GM23338 (cell line): ENCODE results near the gene PPFIA4. TPM values are rescaled to one million over a fixed set of nuclear protein-coding genes. Genes with fewer than 3 reads are reported as not detected.

ENCODE experiments used
- ATAC-seq: fragments of 200-7000 bp; cut with Tn5 transposase; 3 replicates; pipeline ENCODE4 v1.9.1; 2020
- DNase-seq: peaks from one replicate; pipeline ENCODE4 v3.0.0-alpha.2; 2015; ENCODE audit warnings: low spot score
- H2AFZ ChIP-seq: fragments of 200-600 bp; sonication (generic); 2 replicates; pipeline ENCODE4 v1.8.0; 2016; ENCODE audit warnings: antibody characterized with exemption, mild to moderate bottlenecking, moderate library complexity
- H3F3A ChIP-seq: fragments of 200-600 bp; sonication (generic); replicated peaks from 2 replicates; pipeline ENCODE4 v1.8.0; 2017; ENCODE audit warnings: antibody characterized with exemption, mixed run types, low read depth
- H3K27ac ChIP-seq: fragments of 200-600 bp; sonication (generic); 2 replicates; pipeline ENCODE4 v1.6.1; 2016; ENCODE audit warnings: low read depth
- H3K27me3 ChIP-seq: fragments of 200-600 bp; sonication (generic); 2 replicates; pipeline ENCODE4 v1.8.0; 2016; ENCODE audit warnings: mild to moderate bottlenecking, mixed run types, moderate library complexity; ENCODE audit not compliant: insufficient read depth
- H3K36me3 ChIP-seq: fragments of 200-600 bp; sonication (generic); 2 replicates; pipeline ENCODE4 v1.8.0; 2016; ENCODE audit warnings: mild to moderate bottlenecking; ENCODE audit not compliant: insufficient read depth
- H3K4me1 ChIP-seq: fragments of 200-600 bp; sonication (generic); 2 replicates; pipeline ENCODE4 v1.8.0; 2016; ENCODE audit warnings: mild to moderate bottlenecking, moderate library complexity; ENCODE audit not compliant: insufficient read depth
- H3K4me2 ChIP-seq: fragments of 200-600 bp; sonication (generic); 2 replicates; pipeline ENCODE4 v1.7.1; 2017; ENCODE audit warnings: mixed run types
- H3K4me3 ChIP-seq: fragments of 200-600 bp; sonication (generic); 2 replicates; pipeline ENCODE4 v1.6.1; 2016; ENCODE audit warnings: mixed run types
- H3K79me2 ChIP-seq: fragments of 200-600 bp; sonication (generic); replicated peaks from 2 replicates; pipeline ENCODE4 v1.8.0; 2017; ENCODE audit warnings: mild to moderate bottlenecking; ENCODE audit not compliant: insufficient read depth
- H3K9me2 ChIP-seq: fragments of 200-600 bp; sonication (generic); 2 replicates; pipeline ENCODE4 v1.8.0; 2017; ENCODE audit not compliant: insufficient read depth
- H4K20me1 ChIP-seq: fragments of 200-600 bp; sonication (generic); replicated peaks from 2 replicates; pipeline ENCODE4 v1.8.0; 2017; ENCODE audit warnings: mild to moderate bottlenecking; ENCODE audit not compliant: insufficient read depth
- H3K27ac Mint-ChIP-seq: 2 replicates; pipeline ENCODE4 v1.8.0; 2020; ENCODE audit warnings: inconsistent platforms, mild to moderate bottlenecking, moderate library complexity, mixed read lengths
- H3K27me3 Mint-ChIP-seq: 3 replicates; pipeline ENCODE4 v1.8.0; 2022; ENCODE audit warnings: low read depth, mild to moderate bottlenecking, moderate library complexity, mixed read lengths, inconsistent platforms; ENCODE audit not compliant: insufficient read depth, poor library complexity
- H3K36me3 Mint-ChIP-seq: 3 replicates; pipeline ENCODE4 v1.8.0; 2021; ENCODE audit warnings: low read depth, mild to moderate bottlenecking, inconsistent platforms, moderate library complexity, mixed read lengths
- H3K4me1 Mint-ChIP-seq: 3 replicates; pipeline ENCODE4 v1.8.0; 2020; ENCODE audit warnings: mild to moderate bottlenecking, inconsistent platforms, mixed read lengths
- H3K4me3 Mint-ChIP-seq: 3 replicates; pipeline ENCODE4 v1.8.0; 2021; ENCODE audit warnings: moderate library complexity, mild to moderate bottlenecking, inconsistent platforms, mixed read lengths
- H3K9me3 Mint-ChIP-seq: 3 replicates; pipeline ENCODE4 v1.8.0; 2020; ENCODE audit warnings: moderate library complexity, mild to moderate bottlenecking, inconsistent platforms, mixed read lengths
- CREB1 ChIP-seq: fragments of 250-450 bp; sonication (Bioruptor Pico); IDR thresholded peaks from 2 replicates; pipeline ENCODE4 v1.5.0; 2020; ENCODE audit warnings: low read depth, mild to moderate bottlenecking, moderate library complexity
- ETS1 ChIP-seq: IDR thresholded peaks from 2 replicates; pipeline ENCODE4 v1.6.1; 2016; ENCODE audit warnings: antibody characterized with exemption
- EZH2 ChIP-seq: fragments of 200-600 bp; sonication (generic); IDR thresholded peaks from one replicate; pipeline ENCODE4 v1.8.0; 2017; ENCODE audit warnings: antibody characterized with exemption, mild to moderate bottlenecking, low read depth; ENCODE audit not compliant: unreplicated experiment
- EZH2phosphoT487 ChIP-seq: fragments of 200-600 bp; sonication (generic); IDR thresholded peaks from one replicate; pipeline ENCODE4 v1.8.1; 2018; ENCODE audit warnings: antibody characterized with exemption; ENCODE audit not compliant: unreplicated experiment
- JUNB ChIP-seq: IDR thresholded peaks from one replicate; pipeline ENCODE4 v1.6.1; 2016; ENCODE audit warnings: antibody characterized with exemption; ENCODE audit not compliant: unreplicated experiment
- NANOG ChIP-seq: IDR thresholded peaks from 2 replicates; pipeline ENCODE4 v1.6.1; 2016; ENCODE audit warnings: antibody characterized with exemption, borderline replicate concordance
- POLR2AphosphoS5 ChIP-seq: IDR thresholded peaks from 2 replicates; pipeline ENCODE4 v1.6.1; 2016; ENCODE audit warnings: antibody characterized with exemption, low read depth
- REST ChIP-seq: IDR thresholded peaks from one replicate; pipeline ENCODE4 v1.6.1; 2018; ENCODE audit warnings: antibody characterized with exemption; ENCODE audit not compliant: unreplicated experiment
- STAT1 ChIP-seq: IDR thresholded peaks from one replicate; pipeline ENCODE4 v1.6.1; 2016; ENCODE audit warnings: antibody characterized with exemption; ENCODE audit not compliant: unreplicated experiment
- ZNF114 ChIP-seq: fragments of 250-450 bp; sonication (Bioruptor Pico); IDR thresholded peaks from 2 replicates; pipeline ENCODE4 v1.5.0; 2020; ENCODE audit warnings: mild to moderate bottlenecking, moderate library complexity
- ZNF331 ChIP-seq: fragments of 250-450 bp; sonication (Bioruptor Pico); IDR thresholded peaks from 2 replicates; pipeline ENCODE4 v1.5.0; 2020; ENCODE audit warnings: low read depth, mild to moderate bottlenecking, moderate library complexity
- ZNF462 ChIP-seq: fragments of 250-450 bp; sonication (Bioruptor Pico); IDR thresholded peaks from 2 replicates; pipeline ENCODE4 v1.5.0; 2020; ENCODE audit warnings: mild to moderate bottlenecking, moderate library complexity
- polyA plus RNA-seq: library from polyadenylated mRNA; unstranded; fragments of >200 nt; fragmentation: Nextera tagmentation; extraction: Ambion mirVana; gene quantifications from 2 replicates; pipeline ENCODE4 v1.2.1, GENCODE V29; 2016
- total RNA-seq: library from RNA; depleted of rRNA; stranded (reverse); fragments of >200 nt; shearing (Covaris generic); gene quantifications from 2 replicates; pipeline ENCODE4 v1.2.3, GENCODE V29; 2014
- TF ChIP-seq, protein P1 (sequence below), 2 experiments: fragments of 200-600 bp in 1 of 2; sonication (generic) in 1 of 2; conservative IDR thresholded peaks; 2 replicates each; pipeline versions ENCODE4 v1.5.1 to v1.6.1; 2016 to 2017; ENCODE audit warnings: antibody characterized with exemption in 2 of 2, low read depth in 2 of 2, mild to moderate bottlenecking in 2 of 2, moderate library complexity in 1 of 2

PPFIA4 gene
- total and polyA plus RNA-seq, 2 experiments from 2014 or later, result 1.3 to 7.6 TPM

DNA sequence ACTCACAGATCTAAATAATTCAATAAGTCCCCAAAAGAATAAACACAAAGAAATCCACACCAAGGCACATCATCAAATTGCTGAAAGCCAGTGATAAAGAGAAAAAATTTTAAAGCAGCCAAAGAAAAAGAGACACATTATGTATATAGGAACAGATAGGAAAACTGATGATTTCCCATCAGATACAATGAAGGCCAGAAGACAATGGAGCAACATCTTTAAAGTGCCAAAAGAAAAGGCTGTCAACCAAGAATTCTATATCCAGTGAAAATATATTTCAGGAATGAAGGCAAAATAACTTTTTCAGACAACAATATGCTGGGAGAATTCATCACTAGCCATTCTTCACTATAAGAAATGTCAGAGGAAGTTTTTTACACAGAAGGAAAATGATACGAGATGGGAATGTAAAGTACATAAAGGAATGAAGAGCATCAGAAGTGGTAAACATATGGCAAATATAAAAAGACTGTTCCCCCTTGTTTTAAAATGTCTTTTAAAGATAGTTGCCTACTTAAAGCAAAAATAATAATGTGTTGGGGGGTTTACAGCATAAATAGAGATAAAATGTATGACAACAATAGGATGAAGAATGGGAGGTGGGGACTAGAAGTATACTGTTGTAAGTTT is 68.9 kb downstream of the PPFIA4 start:
- Histone ChIP-seq H3K27ac (no peak overlapping the region), H3K4me3 (no peak overlapping the region), H3K27me3 (no peaks in the 10 kb centered on the region), H2AFZ (no peak overlapping the region), H3F3A (no peaks in the 10 kb centered on the region), H3K4me1 (no peaks in the 10 kb centered on the region), H3K36me3 (peaks cover 3% of the 10 kb centered on the region; the same call in 1 of the 2 replicates), H3K4me2 (no peak overlapping the region), H3K9me2 (no peaks in the 10 kb centered on the region), H4K20me1 (no peaks in the 10 kb centered on the region), H3K79me2 (no peaks in the 10 kb centered on the region)
- DNase-seq, result no peak
- H3K4me3 Mint-ChIP-seq, result no peak overlapping the region
- H3K27ac Mint-ChIP-seq, result no peak overlapping the region
- peaks cover 18% of the 10 kb centered on the region for H3K9me3 Mint-ChIP-seq
- H3K4me1 Mint-ChIP-seq, result peaks cover 5% of the 10 kb centered on the region; the same call in 2 of the 3 replicates
- TF ChIP-seq, protein P1, sequence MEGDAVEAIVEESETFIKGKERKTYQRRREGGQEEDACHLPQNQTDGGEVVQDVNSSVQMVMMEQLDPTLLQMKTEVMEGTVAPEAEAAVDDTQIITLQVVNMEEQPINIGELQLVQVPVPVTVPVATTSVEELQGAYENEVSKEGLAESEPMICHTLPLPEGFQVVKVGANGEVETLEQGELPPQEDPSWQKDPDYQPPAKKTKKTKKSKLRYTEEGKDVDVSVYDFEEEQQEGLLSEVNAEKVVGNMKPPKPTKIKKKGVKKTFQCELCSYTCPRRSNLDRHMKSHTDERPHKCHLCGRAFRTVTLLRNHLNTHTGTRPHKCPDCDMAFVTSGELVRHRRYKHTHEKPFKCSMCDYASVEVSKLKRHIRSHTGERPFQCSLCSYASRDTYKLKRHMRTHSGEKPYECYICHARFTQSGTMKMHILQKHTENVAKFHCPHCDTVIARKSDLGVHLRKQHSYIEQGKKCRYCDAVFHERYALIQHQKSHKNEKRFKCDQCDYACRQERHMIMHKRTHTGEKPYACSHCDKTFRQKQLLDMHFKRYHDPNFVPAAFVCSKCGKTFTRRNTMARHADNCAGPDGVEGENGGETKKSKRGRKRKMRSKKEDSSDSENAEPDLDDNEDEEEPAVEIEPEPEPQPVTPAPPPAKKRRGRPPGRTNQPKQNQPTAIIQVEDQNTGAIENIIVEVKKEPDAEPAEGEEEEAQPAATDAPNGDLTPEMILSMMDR (conservative IDR thresholded peaks at IDR 0.05; ENCODE audit: low read depth in 2 of 2), result no peak
- TF ChIP-seq ETS1, result no peak
- no peak for TF ChIP-seq JUNB
- no peak for TF ChIP-seq STAT1
- no peak for TF ChIP-seq ZNF331 (CRISPR knock-in tag)
- no peak for TF ChIP-seq CREB1
- no peak for TF ChIP-seq ZNF462 (CRISPR knock-in tag)
- TF ChIP-seq EZH2phosphoT487, result no peak
- TF ChIP-seq NANOG, result no peak
- no peak for TF ChIP-seq REST
- no peak for TF ChIP-seq ZNF114 (CRISPR knock-in tag)
- no peak for TF ChIP-seq EZH2
- no peak for TF ChIP-seq POLR2AphosphoS5
- peaks cover 10% of the 10 kb centered on the region for H3K36me3 Mint-ChIP-seq
- no peak for ATAC-seq
- H3K27me3 Mint-ChIP-seq, result peaks cover 5% of the 10 kb centered on the region
